ENCODE results near the gene JMJD1C.
"Not testable (repeated sequence)": the region's sequence is repeated elsewhere in the genome, so short reads cannot be mapped to it uniquely, and the experiment has no call there.

JMJD1C gene

GRCh38 chr10:63156236-63156635 lies 309.5 kb downstream of the JMJD1C start:
- no peaks in the 10 kb centered on the region for H3K27me3 ChIP-seq (replicated peaks; ENCODE audit: insufficient read depth, low read length)
- no peak overlapping the region for H3K4me3 ChIP-seq (ENCODE audit: low read length)
- no peak overlapping the region for H3K4me2 ChIP-seq (ENCODE audit: low read depth, low read length)
- no peak overlapping the region for H3K9ac ChIP-seq (ENCODE audit: low read length)
- no peak for DNase-seq
- H3K36me3 ChIP-seq (replicated peaks; ENCODE audit: insufficient read depth, low read length) = no peaks in the 10 kb centered on the region
- no peaks in the 10 kb centered on the region for H3K9me3 ChIP-seq (replicated peaks; ENCODE audit: insufficient read depth, low read length)
- no peaks in the 10 kb centered on the region for H3K4me1 ChIP-seq (ENCODE audit: low read length)
- no peak overlapping the region for H2AFZ ChIP-seq (ENCODE audit: low read length)
- peaks cover 4% of the 10 kb centered on the region for H3F3A ChIP-seq (ENCODE audit: insufficient read depth, low read length)
- H3K9me2 ChIP-seq (replicated peaks; ENCODE audit: insufficient read depth, low read length) = no peaks in the 10 kb centered on the region
- TF ChIP-seq EZH2 (optimal IDR thresholded peaks at IDR 0.05; ENCODE audit: low read depth, low read length) = no peak
- TF ChIP-seq CTCF (IDR thresholded peaks at IDR 0.05; ENCODE audit: low read length) = no peak
- TF ChIP-seq EZH2phosphoT487 (IDR thresholded peaks at IDR 0.05; ENCODE audit: low read length) = no peak
- H3K79me2 ChIP-seq (ENCODE audit: low read length) = 0 out of 2 replicates have a peak, but pooled peaks cover 4% of the 10 kb centered on the region
- no peaks in the 10 kb centered on the region for H4K20me1 ChIP-seq (ENCODE audit: insufficient read depth, low read length)
- H3K27ac ChIP-seq (ENCODE audit: low read length) = no peak overlapping the region

DNA sequence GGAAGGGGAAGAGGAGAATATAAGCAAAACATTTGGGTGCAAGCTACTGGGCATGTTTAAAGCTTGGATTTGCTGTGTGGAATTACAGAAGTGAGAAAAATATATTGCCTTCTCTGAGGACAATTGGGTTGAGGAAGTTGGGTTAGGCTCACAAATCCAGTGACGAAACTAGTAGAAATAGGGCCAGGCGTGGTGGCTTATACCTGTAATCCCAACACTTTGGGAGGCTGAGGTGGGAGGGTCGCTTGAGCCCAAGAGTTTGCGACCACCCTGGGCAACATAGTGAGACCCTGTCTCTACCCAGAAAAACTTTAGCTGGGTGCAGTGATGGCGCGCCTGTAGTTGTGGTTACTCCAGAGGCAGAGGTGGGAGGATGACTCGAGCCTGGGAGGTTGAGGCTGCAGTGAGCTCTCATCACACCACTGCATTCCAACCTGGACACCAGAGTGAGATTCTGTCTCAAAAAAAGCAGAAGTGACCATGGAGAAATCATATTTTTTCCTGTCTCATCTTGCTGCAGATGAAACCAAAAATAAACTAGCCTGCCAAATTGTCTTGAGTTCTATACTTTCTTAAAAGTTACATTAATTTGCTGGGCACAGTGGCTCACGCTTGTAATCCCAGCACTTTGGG lies 310.3 kb downstream of the JMJD1C start:
- Histone ChIP-seq H3K9me2 (replicated peaks; ENCODE audit: insufficient read depth, low read length) (no peaks in the 10 kb centered on the region), H3K9ac (ENCODE audit: low read length) (no peak overlapping the region)

GRCh38 chr10:63154546-63155387 lies 311.0 kb downstream of the JMJD1C start:
- peaks cover 16% of the 10 kb centered on the region; the same call in 1 of the 2 replicates for H3K79me2 ChIP-seq (ENCODE audit: low read length)
- no peak overlapping the region for H3K27ac ChIP-seq (ENCODE audit: low read length)
- H3K36me3 ChIP-seq (replicated peaks; ENCODE audit: insufficient read depth, low read length) = no peaks in the 10 kb centered on the region
- H3K4me1 ChIP-seq (ENCODE audit: low read length) = no peaks in the 10 kb centered on the region
- peaks cover 4% of the 10 kb centered on the region for H3F3A ChIP-seq (ENCODE audit: insufficient read depth, low read length)
- H3K9ac ChIP-seq (ENCODE audit: low read length) = no peak overlapping the region
- no peaks in the 10 kb centered on the region for H3K9me2 ChIP-seq (replicated peaks; ENCODE audit: insufficient read depth, low read length)
- no peak for DNase-seq
- no peaks in the 10 kb centered on the region for H3K9me3 ChIP-seq (replicated peaks; ENCODE audit: insufficient read depth, low read length)
- no peaks in the 10 kb centered on the region for H3K27me3 ChIP-seq (replicated peaks; ENCODE audit: insufficient read depth, low read length)
- H3K4me2 ChIP-seq (ENCODE audit: low read depth, low read length) = no peak overlapping the region
- no peak overlapping the region for H2AFZ ChIP-seq (ENCODE audit: low read length)
- H3K4me3 ChIP-seq (ENCODE audit: low read length) = no peak overlapping the region
- TF ChIP-seq CTCF (IDR thresholded peaks at IDR 0.05; ENCODE audit: low read length) = no peak
- no peak for TF ChIP-seq EZH2 (optimal IDR thresholded peaks at IDR 0.05; ENCODE audit: low read depth, low read length)
- no peak for TF ChIP-seq EZH2phosphoT487 (IDR thresholded peaks at IDR 0.05; ENCODE audit: low read length)
- H4K20me1 ChIP-seq (ENCODE audit: insufficient read depth, low read length) = no peaks in the 10 kb centered on the region

More for the DNA sequence above, 310.3 kb downstream of the JMJD1C start:
- H2AFZ ChIP-seq (ENCODE audit: low read length) = no peak overlapping the region
- no peak overlapping the region for H3K4me2 ChIP-seq (ENCODE audit: low read depth, low read length)
- H3K79me2 ChIP-seq (ENCODE audit: low read length) = peaks cover 10% of the 10 kb centered on the region; the same call in 1 of the 2 replicates
- H4K20me1 ChIP-seq (ENCODE audit: insufficient read depth, low read length) = no peaks in the 10 kb centered on the region
- H3K27ac ChIP-seq (ENCODE audit: low read length) = no peak overlapping the region
- DNase-seq = no peak
- no peaks in the 10 kb centered on the region for H3K27me3 ChIP-seq (replicated peaks; ENCODE audit: insufficient read depth, low read length)
- TF ChIP-seq EZH2 (optimal IDR thresholded peaks at IDR 0.05; ENCODE audit: low read depth, low read length) (no peak), CTCF (IDR thresholded peaks at IDR 0.05; ENCODE audit: low read length) (no peak), EZH2phosphoT487 (IDR thresholded peaks at IDR 0.05; ENCODE audit: low read length) (no peak)
- H3K4me3 ChIP-seq (ENCODE audit: low read length) = no peak overlapping the region
- H3F3A ChIP-seq (ENCODE audit: insufficient read depth, low read length) = peaks cover 4% of the 10 kb centered on the region
- no peaks in the 10 kb centered on the region for H3K4me1 ChIP-seq (ENCODE audit: low read length)
- H3K9me3 ChIP-seq (replicated peaks; ENCODE audit: insufficient read depth, low read length) = no peaks in the 10 kb centered on the region
- no peaks in the 10 kb centered on the region for H3K36me3 ChIP-seq (replicated peaks; ENCODE audit: insufficient read depth, low read length)

GRCh38 chr10:63153868-63154545 lies 311.8 kb downstream of the JMJD1C start:
- not testable (repeated sequence) for H3K9me3 ChIP-seq (replicated peaks; ENCODE audit: insufficient read depth, low read length); H3K36me3 ChIP-seq (replicated peaks; ENCODE audit: insufficient read depth, low read length); H3K27me3 ChIP-seq (replicated peaks; ENCODE audit: insufficient read depth, low read length); H2AFZ ChIP-seq (ENCODE audit: low read length); H3K9ac ChIP-seq (ENCODE audit: low read length); H3K27ac ChIP-seq (ENCODE audit: low read length); H3F3A ChIP-seq (ENCODE audit: insufficient read depth, low read length); H3K4me1 ChIP-seq (ENCODE audit: low read length); H4K20me1 ChIP-seq (ENCODE audit: insufficient read depth, low read length); H3K9me2 ChIP-seq (replicated peaks; ENCODE audit: insufficient read depth, low read length); DNase-seq; H3K4me2 ChIP-seq (ENCODE audit: low read depth, low read length); H3K4me3 ChIP-seq (ENCODE audit: low read length)
- H3K79me2 ChIP-seq (ENCODE audit: low read length) = peaks cover 23% of the 10 kb centered on the region

All from MM.1S (cell line).